Hepatocyte (in vitro differentiated cells): Measurements from ENCODE around the gene LRP4. TPM values are rescaled to one million over a fixed set of nuclear protein-coding genes. Genes with fewer than 3 reads are reported as not detected.
"Not testable (repeated sequence)": the region's sequence is repeated elsewhere in the genome, so short reads cannot be mapped to it uniquely, and the experiment has no call there.

Experiments
- DNase-seq: peaks from one replicate; pipeline ENCODE4 v3.0.0-alpha.2; 2016; ENCODE audit warnings: low spot score
- H2AFZ ChIP-seq: fragments of 200-600 bp; sonication (generic); 2 replicates; pipeline ENCODE4 v1.6.0; 2016; ENCODE audit warnings: antibody characterized with exemption, mild to moderate bottlenecking
- H3K27ac ChIP-seq: fragments of 200-600 bp; sonication (generic); 2 replicates; pipeline ENCODE4 v1.5.1; 2016; ENCODE audit warnings: mild to moderate bottlenecking
- H3K27me3 ChIP-seq: fragments of 200-600 bp; sonication (generic); 2 replicates; pipeline ENCODE4 v1.6.1; 2016
- H3K36me3 ChIP-seq: fragments of 200-600 bp; sonication (generic); replicated peaks from 2 replicates; pipeline ENCODE4 v1.5.1; 2016; ENCODE audit warnings: low read depth; ENCODE audit not compliant: insufficient read depth
- H3K4me1 ChIP-seq: fragments of 200-600 bp; sonication (generic); 2 replicates; pipeline ENCODE4 v1.5.1; 2016; ENCODE audit warnings: mild to moderate bottlenecking, moderate library complexity; ENCODE audit not compliant: insufficient read depth
- H3K4me2 ChIP-seq: fragments of 200-600 bp; sonication (generic); 2 replicates; pipeline ENCODE4 v1.6.0; 2016
- H3K4me3 ChIP-seq: fragments of 200-600 bp; sonication (generic); 2 replicates; pipeline ENCODE4 v1.5.1; 2016; ENCODE audit warnings: mild to moderate bottlenecking
- H3K79me2 ChIP-seq: fragments of 200-600 bp; sonication (generic); 2 replicates; pipeline ENCODE4 v1.6.0; 2017; ENCODE audit warnings: mild to moderate bottlenecking
- H3K9me2 ChIP-seq: fragments of 200-600 bp; sonication (generic); replicated peaks from 2 replicates; pipeline ENCODE4 v1.6.0; 2017; ENCODE audit warnings: mild to moderate bottlenecking; ENCODE audit not compliant: insufficient read depth
- H3K9me3 ChIP-seq: fragments of 200-600 bp; sonication (generic); 2 replicates; pipeline ENCODE4 v1.5.1; 2016; ENCODE audit warnings: low read depth, mild to moderate bottlenecking
- H4K20me1 ChIP-seq: fragments of 200-600 bp; sonication (generic); 2 replicates; pipeline ENCODE4 v1.6.0; 2016; ENCODE audit warnings: mild to moderate bottlenecking; ENCODE audit not compliant: insufficient read depth, poor library complexity, severe bottlenecking
- EZH2 ChIP-seq: fragments of 200-600 bp; sonication (generic); IDR thresholded peaks from 2 replicates; pipeline ENCODE4 v1.6.1; 2016; ENCODE audit warnings: antibody characterized with exemption, mild to moderate bottlenecking, borderline replicate concordance
- EZH2phosphoT487 ChIP-seq: fragments of 200-600 bp; sonication (generic); IDR thresholded peaks from one replicate; pipeline ENCODE4 v1.6.1; 2018; ENCODE audit warnings: antibody characterized with exemption, mild to moderate bottlenecking, low read depth, moderate library complexity; ENCODE audit not compliant: unreplicated experiment, severe bottlenecking
- WGBS: methylation state at CpG from one replicate; pipeline ENCODE4 v1.1.6; 2016; ENCODE audit warnings: low lambda C conversion rate; ENCODE audit errors: missing lambda C conversion rate; 5-methylcytosine and 5-hydroxymethylcytosine counted together
- polyA plus RNA-seq: library from polyadenylated mRNA; unstranded; fragments of >200 nt; fragmentation: Nextera tagmentation; extraction: Ambion mirVana; gene quantifications from 2 replicates; pipeline ENCODE4 v1.2.1, GENCODE V29; 2016
- total RNA-seq: library from RNA; depleted of rRNA; stranded (reverse); fragments of >200 nt; gene quantifications from 2 replicates; pipeline ENCODE4 v1.2.3, GENCODE V29; 2014
- TF ChIP-seq, protein P1 (sequence below): fragments of 200-600 bp; sonication (generic); IDR thresholded peaks from 2 replicates; pipeline ENCODE4 v1.5.1; 2016; ENCODE audit warnings: antibody characterized with exemption, mild to moderate bottlenecking; ENCODE audit not compliant: poor library complexity

LRP4 gene
- total and polyA plus RNA-seq, 2 experiments from 2014 or later = 6.4 to 8.0 TPM

DNA sequence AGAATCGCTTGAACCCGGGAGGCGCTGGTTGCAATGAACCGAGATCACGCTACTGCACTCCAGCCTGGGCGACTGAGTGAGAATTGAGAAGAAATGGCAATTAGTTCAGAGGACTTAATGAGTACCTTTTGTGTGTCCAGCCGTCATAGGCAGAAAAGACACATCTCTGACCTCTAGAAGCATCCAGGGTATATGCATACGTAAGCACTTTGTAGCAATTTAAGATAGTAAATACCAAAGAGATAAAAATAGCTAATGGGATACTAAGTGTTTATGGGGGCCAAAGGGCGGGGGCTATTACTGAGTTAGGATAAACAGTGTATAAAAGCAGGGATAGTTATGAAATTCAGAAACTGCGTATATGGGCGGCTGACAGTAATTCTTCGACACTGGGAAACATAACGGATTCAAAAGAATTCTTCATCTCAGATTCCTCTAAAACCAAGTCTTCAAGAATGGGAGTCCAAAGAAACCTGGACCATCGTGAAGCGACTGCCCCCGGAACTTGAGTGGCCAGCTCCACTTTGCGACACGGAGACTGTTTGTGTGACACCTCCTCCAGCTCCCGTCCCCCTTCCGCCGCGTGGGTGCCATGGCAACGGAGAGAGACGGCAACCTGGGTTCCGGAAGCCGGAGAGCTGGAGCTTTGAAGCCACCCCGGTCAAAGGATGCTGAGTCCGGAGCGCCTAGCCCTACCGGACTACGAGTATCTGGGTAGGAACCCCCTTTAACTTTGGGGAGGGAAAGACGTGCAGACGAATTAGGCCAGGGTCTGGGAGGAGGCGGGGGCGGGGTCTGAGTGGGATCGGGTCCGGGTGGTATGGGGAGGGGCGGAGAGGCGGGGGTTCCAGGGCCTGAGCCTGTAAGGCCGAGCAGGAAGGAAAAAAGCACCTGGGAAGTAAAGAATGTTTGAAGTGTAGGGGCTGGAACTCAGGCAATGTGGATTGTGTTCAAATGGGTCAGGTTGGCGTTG, 18.1 kb upstream of the LRP4 start, which contains the start of gene CSTPP1:
CSTPP1 (plus strand) TSS at position 624 of the 973 bp plus-strand sequence; CDS start at position 669, 45 bp downstream.
- Histone ChIP-seq H3K79me2 (peaks cover 42% of the 10 kb centered on the region), H3K9me3 (no peaks in the 10 kb centered on the region), H3K9me2 (no peaks in the 10 kb centered on the region), H3K4me2 (peak within 1 kb of the TSS; percentile 76), H3K4me1 (peaks cover 6% of the 10 kb centered on the region), H3K27me3 (no peaks in the 10 kb centered on the region), H3K4me3 (peak within 1 kb of the TSS; percentile 63), H3K36me3 (no peaks in the 10 kb centered on the region), H3K27ac (peak within 1 kb of the TSS; percentile 73), H4K20me1 (no peaks in the 10 kb centered on the region), H2AFZ (peak within 1 kb of the TSS; percentile 97)
- DNase-seq = peak; percentile 96
- 22% methylated on average over 41 of the region's 41 CpGs for WGBS
- TF ChIP-seq EZH2 (no peak), EZH2phosphoT487 (no peak)
- TF ChIP-seq, protein P1, sequence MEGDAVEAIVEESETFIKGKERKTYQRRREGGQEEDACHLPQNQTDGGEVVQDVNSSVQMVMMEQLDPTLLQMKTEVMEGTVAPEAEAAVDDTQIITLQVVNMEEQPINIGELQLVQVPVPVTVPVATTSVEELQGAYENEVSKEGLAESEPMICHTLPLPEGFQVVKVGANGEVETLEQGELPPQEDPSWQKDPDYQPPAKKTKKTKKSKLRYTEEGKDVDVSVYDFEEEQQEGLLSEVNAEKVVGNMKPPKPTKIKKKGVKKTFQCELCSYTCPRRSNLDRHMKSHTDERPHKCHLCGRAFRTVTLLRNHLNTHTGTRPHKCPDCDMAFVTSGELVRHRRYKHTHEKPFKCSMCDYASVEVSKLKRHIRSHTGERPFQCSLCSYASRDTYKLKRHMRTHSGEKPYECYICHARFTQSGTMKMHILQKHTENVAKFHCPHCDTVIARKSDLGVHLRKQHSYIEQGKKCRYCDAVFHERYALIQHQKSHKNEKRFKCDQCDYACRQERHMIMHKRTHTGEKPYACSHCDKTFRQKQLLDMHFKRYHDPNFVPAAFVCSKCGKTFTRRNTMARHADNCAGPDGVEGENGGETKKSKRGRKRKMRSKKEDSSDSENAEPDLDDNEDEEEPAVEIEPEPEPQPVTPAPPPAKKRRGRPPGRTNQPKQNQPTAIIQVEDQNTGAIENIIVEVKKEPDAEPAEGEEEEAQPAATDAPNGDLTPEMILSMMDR = no peak

- Histone ChIP-seq H3K4me1 (no peaks in the 10 kb centered on the region), H3K9me3 (no peaks in the 10 kb centered on the region), H3K4me2 (no peak overlapping the region), H3K79me2 (no peaks in the 10 kb centered on the region), H3K9me2 (no peaks in the 10 kb centered on the region), H3K27ac (peak overlapping the region; percentile 16), H4K20me1 (no peaks in the 10 kb centered on the region), H3K4me3 (no peak overlapping the region), H3K27me3 (no peaks in the 10 kb centered on the region), H3K36me3 (no peaks in the 10 kb centered on the region), H2AFZ (no peak overlapping the region)
- 87% methylated on average over 1 of the region's 1 CpG for WGBS
- DNase-seq = peak; percentile 51
- TF ChIP-seq, protein P1 = no peak
- TF ChIP-seq EZH2 (no peak), EZH2phosphoT487 (no peak)
Observed at GRCh38 chr11:46930089-46930488, 11.7 kb upstream of the LRP4 start.

DNA sequence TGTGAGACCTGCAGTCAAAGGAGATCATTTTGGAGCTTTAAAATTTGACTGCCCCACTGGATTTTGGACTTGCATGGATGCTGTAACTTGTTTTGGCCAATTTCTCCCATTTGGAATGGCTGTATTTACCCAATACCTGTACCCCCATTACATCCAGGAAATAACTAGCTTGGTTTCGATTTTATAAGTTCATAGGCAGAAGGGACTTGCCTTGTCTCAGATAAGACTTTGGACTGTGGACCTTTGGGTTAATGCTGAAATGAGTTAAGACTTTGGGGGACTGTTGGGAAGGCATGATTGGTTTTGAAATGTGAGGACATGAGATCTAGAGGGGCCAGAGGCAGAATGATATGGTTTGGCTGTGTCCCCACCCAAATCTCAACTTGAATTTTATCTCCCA, 10.4 kb upstream of the LRP4 start:
- not testable (repeated sequence) for H3K27me3 ChIP-seq, H3K9me3 ChIP-seq, H3K4me2 ChIP-seq, H4K20me1 ChIP-seq, H3K79me2 ChIP-seq, H3K9me2 ChIP-seq, H2AFZ ChIP-seq, H3K36me3 ChIP-seq, DNase-seq, H3K4me3 ChIP-seq, H3K27ac ChIP-seq, H3K4me1 ChIP-seq
- 57% methylated on average over 1 of the region's 1 CpG for WGBS

DNA sequence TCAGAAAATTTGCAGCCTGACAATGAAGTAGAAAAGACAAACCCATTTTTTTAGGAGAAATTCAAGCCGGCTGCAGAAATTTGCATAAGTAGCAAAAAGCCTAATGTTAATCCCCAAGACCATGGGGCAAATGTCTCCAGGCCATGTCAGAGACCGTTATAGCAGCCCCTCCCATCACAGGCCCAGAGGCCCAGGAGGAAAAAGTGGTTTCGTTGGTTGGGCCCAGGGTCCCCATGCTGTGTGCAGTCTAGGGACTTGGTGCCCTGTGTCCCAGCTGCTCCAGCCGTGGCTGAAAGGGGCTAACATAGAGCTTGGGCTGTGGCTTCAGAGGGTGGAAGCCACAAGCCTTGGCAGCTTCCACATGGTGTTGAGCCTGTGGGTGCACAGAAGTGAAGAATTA, 9.6 kb upstream of the LRP4 start:
- DNase-seq, H3K9me2 ChIP-seq, H3K79me2 ChIP-seq, H3K27ac ChIP-seq, H2AFZ ChIP-seq, H3K4me1 ChIP-seq, H3K4me2 ChIP-seq, H3K36me3 ChIP-seq, H3K27me3 ChIP-seq, H3K9me3 ChIP-seq, H3K4me3 ChIP-seq, H4K20me1 ChIP-seq: not testable (repeated sequence)
- 81% methylated on average over 4 of the region's 4 CpGs for WGBS
